GM06990 (cell line): ENCODE measurements around the gene CTNNB1.
"Not testable (repeated sequence)": the region's sequence is repeated elsewhere in the genome, so short reads cannot be mapped to it uniquely, and the experiment has no call there.

ENCODE experiments used
- DNase-seq: peaks from one replicate; pipeline ENCODE4 v3.0.0-alpha.2; 2011; ENCODE audit not compliant: insufficient read length; ENCODE audit errors: extremely low read depth
- H3K27me3 ChIP-seq: replicated peaks from 2 replicates; pipeline ENCODE4 v1.6.0; 2011; ENCODE audit warnings: low read length; ENCODE audit not compliant: control insufficient read depth, insufficient read depth
- H3K36me3 ChIP-seq: 2 replicates; pipeline ENCODE4 v1.5.1; 2011; ENCODE audit warnings: low read length; ENCODE audit not compliant: control insufficient read depth, insufficient read depth
- H3K4me3 ChIP-seq: replicated peaks from 2 replicates; pipeline ENCODE4 v1.5.1; 2011; ENCODE audit warnings: low read depth, mild to moderate bottlenecking, control low read depth, low read length
- CTCF ChIP-seq: IDR thresholded peaks from 2 replicates; pipeline ENCODE4 v1.5.1; 2011; ENCODE audit warnings: low read length, control low read depth, mild to moderate bottlenecking, inconsistent platforms; ENCODE audit not compliant: insufficient read depth, poor library complexity, severe bottlenecking

The CTNNB1 gene

GRCh38 chr3:41274944-41275668 lies 75.8 kb downstream of the CTNNB1 start:
- no peak for DNase-seq
- H3K4me3 ChIP-seq, result no peak overlapping the region
- no peaks in the 10 kb centered on the region; the same call in 1 of the 2 replicates for H3K27me3 ChIP-seq
- TF ChIP-seq CTCF, result no peak
- no peaks in the 10 kb centered on the region for H3K36me3 ChIP-seq

GRCh38 chr3:41276191-41276590 lies 76.9 kb downstream of the CTNNB1 start:
- no peak overlapping the region for H3K4me3 ChIP-seq
- H3K27me3 ChIP-seq, result no peaks in the 10 kb centered on the region
- H3K36me3 ChIP-seq, result no peaks in the 10 kb centered on the region
- TF ChIP-seq CTCF, result no peak
- no peak for DNase-seq

GRCh38 chr3:41277790-41278465 lies 78.6 kb downstream of the CTNNB1 start:
- DNase-seq, result no peak
- H3K4me3 ChIP-seq, result no peak overlapping the region
- no peak for TF ChIP-seq CTCF
- H3K36me3 ChIP-seq, result no peaks in the 10 kb centered on the region
- no peaks in the 10 kb centered on the region for H3K27me3 ChIP-seq

- not testable (repeated sequence) for H3K4me3 ChIP-seq, H3K27me3 ChIP-seq, DNase-seq, H3K36me3 ChIP-seq
Measured at GRCh38 chr3:41284934-41285333, 85.6 kb downstream of the CTNNB1 start.

GRCh38 chr3:41286305-41286704 lies 87.0 kb downstream of the CTNNB1 start:
- DNase-seq, result no peak
- Histone ChIP-seq H3K27me3 (no peaks in the 10 kb centered on the region), H3K36me3 (no peaks in the 10 kb centered on the region), H3K4me3 (no peak overlapping the region)
- no peak for TF ChIP-seq CTCF

- H3K4me3 ChIP-seq, result no peak overlapping the region
- no peak for DNase-seq
- no peaks in the 10 kb centered on the region for H3K27me3 ChIP-seq
- TF ChIP-seq CTCF, result no peak
- H3K36me3 ChIP-seq, result no peaks in the 10 kb centered on the region
Measured at GRCh38 chr3:41288785-41289184, 89.5 kb downstream of the CTNNB1 start.
